DND-41 (cell line): ENCODE data around the gene NYAP2.

Source experiments
- ATAC-seq: fragments of 200-7000 bp; cut with Tn5 transposase; 3 replicates; pipeline ENCODE4 v1.9.1; 2021; ENCODE audit warnings: low read depth; ENCODE audit not compliant: insufficient read depth
- DNase-seq: peaks from one replicate; pipeline ENCODE4 v3.0.0-alpha.2; 2020
- H2AFZ ChIP-seq: 2 replicates; pipeline ENCODE4 v1.6.0; 2012; ENCODE audit warnings: low read depth, low read length
- H3K27ac ChIP-seq: 2 replicates; pipeline ENCODE4 v1.5.1; 2012; ENCODE audit warnings: low read length, inconsistent platforms
- H3K27me3 ChIP-seq: fragments of 200-600 bp; sonication (generic); 2 replicates; pipeline ENCODE4 v1.6.0; 2012; ENCODE audit warnings: low read length, mild to moderate bottlenecking, inconsistent platforms; ENCODE audit not compliant: insufficient read depth, poor library complexity
- H3K36me3 ChIP-seq: 2 replicates; pipeline ENCODE4 v1.5.1; 2012; ENCODE audit warnings: low read length, inconsistent platforms; ENCODE audit not compliant: insufficient read depth
- H3K4me1 ChIP-seq: 2 replicates; pipeline ENCODE4 v1.5.1; 2012; ENCODE audit warnings: mild to moderate bottlenecking, low read length; ENCODE audit not compliant: insufficient read depth
- H3K4me2 ChIP-seq: 2 replicates; pipeline ENCODE4 v1.6.0; 2012; ENCODE audit warnings: mild to moderate bottlenecking, moderate library complexity, low read length, inconsistent platforms; ENCODE audit not compliant: insufficient read depth
- H3K4me3 ChIP-seq, 2 experiments: fragments of 200-600 bp in 1 of 2; shearing (Covaris generic) in 1 of 2; 2 replicates each; pipeline ENCODE4 v1.5.1; 2012 to 2016; ENCODE audit warnings: inconsistent platforms in 2 of 2, low read length in 2 of 2, mild to moderate bottlenecking in 2 of 2, low read depth in 1 of 2, moderate library complexity in 1 of 2
- H3K79me2 ChIP-seq: 2 replicates; pipeline ENCODE4 v1.6.0; 2012; ENCODE audit warnings: low read length, inconsistent platforms; ENCODE audit not compliant: insufficient read depth
- H3K9ac ChIP-seq: 2 replicates; pipeline ENCODE4 v1.6.0; 2012; ENCODE audit warnings: low read depth, mild to moderate bottlenecking, inconsistent platforms, low read length, moderate library complexity
- H3K9me3 ChIP-seq: 2 replicates; pipeline ENCODE4 v1.5.1; 2012; ENCODE audit warnings: low read length, moderate library complexity, mild to moderate bottlenecking, inconsistent platforms; ENCODE audit not compliant: insufficient read depth, severe bottlenecking
- H4K20me1 ChIP-seq: 2 replicates; pipeline ENCODE4 v1.6.0; 2012; ENCODE audit warnings: low read length; ENCODE audit not compliant: insufficient read depth
- CTCF ChIP-seq: IDR thresholded peaks from 2 replicates; pipeline ENCODE4 v1.5.1; 2012; ENCODE audit warnings: borderline replicate concordance, low read length, moderate library complexity, mild to moderate bottlenecking; ENCODE audit not compliant: poor library complexity, severe bottlenecking; ENCODE audit errors: extremely low read depth
- EZH2 ChIP-seq: IDR thresholded peaks from 3 replicates; pipeline ENCODE4 v1.6.1; 2012; ENCODE audit warnings: borderline replicate concordance, low read depth, mild to moderate bottlenecking, moderate library complexity, low read length, inconsistent platforms; ENCODE audit not compliant: severe bottlenecking

Gene NYAP2

GRCh38 chr2:225487878-225488416, 88.4 kb downstream of the NYAP2 start:
- H3K9ac ChIP-seq, result no peak overlapping the region
- H4K20me1 ChIP-seq, result no peaks in the 10 kb centered on the region
- no peaks in the 10 kb centered on the region for H3K79me2 ChIP-seq
- no peaks in the 10 kb centered on the region for H3K27me3 ChIP-seq
- no peak overlapping the region for H3K4me2 ChIP-seq
- no peak overlapping the region for H3K4me3 ChIP-seq
- H3K4me1 ChIP-seq, result no peaks in the 10 kb centered on the region
- no peaks in the 10 kb centered on the region for H3K36me3 ChIP-seq
- TF ChIP-seq CTCF, result no peak
- TF ChIP-seq EZH2, result no peak
- DNase-seq, result no peak
- H2AFZ ChIP-seq, result no peak overlapping the region
- ATAC-seq, result no peak
- H3K9me3 ChIP-seq, result no peaks in the 10 kb centered on the region
- H3K27ac ChIP-seq, result no peak overlapping the region

DNA sequence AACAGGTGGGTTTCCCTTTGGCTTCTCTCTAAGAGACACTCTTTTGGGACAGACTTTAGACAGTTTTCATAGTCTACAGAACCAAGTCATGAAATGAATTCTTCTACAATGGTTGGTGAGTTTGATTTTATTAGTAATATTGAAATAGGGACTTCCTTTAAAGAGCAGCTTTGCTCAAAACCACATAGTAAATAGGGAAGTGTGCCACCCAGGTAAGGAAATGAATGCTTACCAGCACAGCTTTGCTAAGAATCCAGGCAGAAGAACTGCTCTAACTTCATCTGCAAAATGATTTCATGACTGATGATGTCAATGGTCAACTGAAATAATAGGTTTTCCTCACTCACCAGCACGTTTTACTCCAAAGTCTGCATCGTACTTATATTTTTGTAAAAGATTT, 89.2 kb downstream of the NYAP2 start:
- no peak overlapping the region for H2AFZ ChIP-seq
- no peak overlapping the region for H3K4me3 ChIP-seq
- no peaks in the 10 kb centered on the region for H3K79me2 ChIP-seq
- no peaks in the 10 kb centered on the region for H3K4me1 ChIP-seq
- no peak for DNase-seq
- H3K27me3 ChIP-seq, result no peaks in the 10 kb centered on the region
- ATAC-seq, result no peak
- TF ChIP-seq CTCF, result no peak
- TF ChIP-seq EZH2, result no peak
- no peak overlapping the region for H3K9ac ChIP-seq
- no peaks in the 10 kb centered on the region for H4K20me1 ChIP-seq
- no peak overlapping the region for H3K27ac ChIP-seq
- H3K4me2 ChIP-seq, result no peak overlapping the region
- H3K9me3 ChIP-seq, result no peaks in the 10 kb centered on the region
- H3K36me3 ChIP-seq, result no peaks in the 10 kb centered on the region

- DNase-seq (no peak), ATAC-seq (no peak)
- Histone ChIP-seq H3K36me3 (no peaks in the 10 kb centered on the region), H3K79me2 (no peaks in the 10 kb centered on the region), H3K27me3 (no peaks in the 10 kb centered on the region), H2AFZ (no peak overlapping the region), H3K4me3 (no peak overlapping the region), H3K9ac (no peak overlapping the region), H3K4me2 (no peak overlapping the region), H3K9me3 (no peaks in the 10 kb centered on the region), H4K20me1 (no peaks in the 10 kb centered on the region), H3K27ac (no peak overlapping the region), H3K4me1 (no peaks in the 10 kb centered on the region)
- TF ChIP-seq EZH2 (no peak), CTCF (no peak)
Observed at GRCh38 chr2:225493420-225494099, 94.0 kb downstream of the NYAP2 start.

DNA sequence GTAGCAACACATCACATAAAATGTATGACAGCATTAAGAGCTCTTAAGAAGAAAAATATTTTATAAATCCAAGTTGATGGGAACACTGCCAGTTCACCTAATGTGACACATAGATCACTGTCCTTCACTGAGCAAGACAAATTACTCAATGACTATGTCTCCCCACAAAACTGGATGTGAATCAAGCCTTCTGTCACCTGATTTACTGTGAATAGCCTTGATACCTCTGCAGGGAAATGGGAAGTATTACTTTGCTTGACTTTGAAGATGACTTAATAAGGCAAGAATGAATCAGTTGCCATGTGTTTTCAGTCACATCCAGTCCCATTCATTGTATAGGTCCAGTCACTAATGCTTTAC, 94.6 kb downstream of the NYAP2 start:
- Histone ChIP-seq H3K9me3 (no peaks in the 10 kb centered on the region), H4K20me1 (no peaks in the 10 kb centered on the region), H3K9ac (no peak overlapping the region), H3K4me2 (no peak overlapping the region), H2AFZ (no peak overlapping the region), H3K27me3 (no peaks in the 10 kb centered on the region), H3K79me2 (no peaks in the 10 kb centered on the region), H3K4me1 (no peaks in the 10 kb centered on the region), H3K36me3 (no peaks in the 10 kb centered on the region), H3K4me3 (no peak overlapping the region), H3K27ac (no peak overlapping the region)
- no peak for DNase-seq
- no peak for ATAC-seq
- TF ChIP-seq CTCF (no peak), EZH2 (no peak)
